ENCODE results near the gene GHR. TPM values are rescaled to one million over a fixed set of nuclear protein-coding genes. Genes with fewer than 3 reads are reported as not detected.

The GHR gene
- total and polyA plus RNA-seq, 3 experiments from 2014 or later, result not detected

GRCh38 chr5:42483472-42484154 lies 60.4 kb downstream of the GHR start:
- H3K27ac Mint-ChIP-seq, result no peak overlapping the region
- H3K9me3 Mint-ChIP-seq, result peaks cover 0 to 4% (median 0%) of the 10 kb centered on the region in 5 donors
- Histone ChIP-seq H3K4me3 (ENCODE audit: low read length) (no peak overlapping the region), H3K4me1 (ENCODE audit: insufficient read depth, low read length) (no peaks in the 10 kb centered on the region), H3K27me3 (ENCODE audit: insufficient read depth, low read length, poor library complexity, severe bottlenecking) (no peaks in the 10 kb centered on the region), H3K36me3 (ENCODE audit: insufficient read depth, low read length) (no peaks in the 10 kb centered on the region), H3K9me3 (ENCODE audit: low read length) (no peaks in the 10 kb centered on the region), H3K27ac (ENCODE audit: low read depth, low read length) (no peak overlapping the region)
- H3K4me3 Mint-ChIP-seq, result no peak overlapping the region
- ChIA-PET CTCF (interaction anchor here (0.7 kb wide), 1 partner anchor 82 kb away, joined by 4 read pairs; no protein-coding TSS in a partner anchor), POLR2A (no interaction called here)
- no peaks in the 10 kb centered on the region for H3K36me3 Mint-ChIP-seq
- H3K4me1 Mint-ChIP-seq, result no peaks in the 10 kb centered on the region
- H3K27me3 Mint-ChIP-seq, result peaks cover 2 to 6% of the 10 kb centered on the region in 2 donors
- DNase-seq, result no peak

- Histone ChIP-seq H3K4me1 (ENCODE audit: insufficient read depth, low read length) (no peaks in the 10 kb centered on the region), H3K36me3 (ENCODE audit: insufficient read depth, low read length) (no peaks in the 10 kb centered on the region), H3K27ac (ENCODE audit: low read depth, low read length) (no peak overlapping the region), H3K9me3 (ENCODE audit: low read length) (no peaks in the 10 kb centered on the region), H3K4me3 (ENCODE audit: low read length) (no peak overlapping the region), H3K27me3 (ENCODE audit: insufficient read depth, low read length, poor library complexity, severe bottlenecking) (no peaks in the 10 kb centered on the region)
- peaks cover 0 to 6% of the 10 kb centered on the region in 2 donors for H3K27me3 Mint-ChIP-seq
- DNase-seq, result no peak
- CTCF ChIA-PET, result no interaction called here
- no peak overlapping the region for H3K4me3 Mint-ChIP-seq
- H3K9me3 Mint-ChIP-seq, result no peaks in the 10 kb centered on the region
- peaks cover 0 to 1% (median 0%) of the 10 kb centered on the region in 3 donors for H3K36me3 Mint-ChIP-seq
- no peak overlapping the region for H3K27ac Mint-ChIP-seq
- H3K4me1 Mint-ChIP-seq, result no peaks in the 10 kb centered on the region
- POLR2A ChIA-PET, result no interaction called here
These were observed 63.8 kb downstream of the GHR start for GRCh38 chr5:42487077-42487476.

GRCh38 chr5:42487821-42488220 lies 64.6 kb downstream of the GHR start:
- Mint-ChIP-seq H3K27ac (no peak overlapping the region), H3K9me3 (no peaks in the 10 kb centered on the region), H3K36me3 (peaks cover 0 to 1% (median 0%) of the 10 kb centered on the region in 3 donors), H3K4me3 (no peak overlapping the region), H3K4me1 (no peaks in the 10 kb centered on the region), H3K27me3 (peaks cover 0 to 6% of the 10 kb centered on the region in 2 donors)
- Histone ChIP-seq H3K27ac (ENCODE audit: low read depth, low read length) (no peak overlapping the region), H3K4me3 (ENCODE audit: low read length) (no peak overlapping the region), H3K36me3 (ENCODE audit: insufficient read depth, low read length) (no peaks in the 10 kb centered on the region), H3K27me3 (ENCODE audit: insufficient read depth, low read length, poor library complexity, severe bottlenecking) (no peaks in the 10 kb centered on the region), H3K9me3 (ENCODE audit: low read length) (no peaks in the 10 kb centered on the region), H3K4me1 (ENCODE audit: insufficient read depth, low read length) (no peaks in the 10 kb centered on the region)
- POLR2A ChIA-PET, result no interaction called here
- no peak for DNase-seq
- CTCF ChIA-PET, result no interaction called here

- Mint-ChIP-seq H3K27ac (no peak overlapping the region), H3K9me3 (no peaks in the 10 kb centered on the region), H3K27me3 (peaks cover 0 to 6% of the 10 kb centered on the region in 2 donors), H3K4me1 (no peaks in the 10 kb centered on the region), H3K4me3 (no peak overlapping the region), H3K36me3 (peaks cover 0 to 1% (median 0%) of the 10 kb centered on the region in 3 donors)
- H3K36me3 ChIP-seq (ENCODE audit: insufficient read depth, low read length), result no peaks in the 10 kb centered on the region
- POLR2A ChIA-PET, result no interaction called here
- H3K9me3 ChIP-seq (ENCODE audit: low read length), result no peaks in the 10 kb centered on the region
- no peaks in the 10 kb centered on the region for H3K4me1 ChIP-seq (ENCODE audit: insufficient read depth, low read length)
- CTCF ChIA-PET, result no interaction called here
- no peaks in the 10 kb centered on the region for H3K27me3 ChIP-seq (ENCODE audit: insufficient read depth, low read length, poor library complexity, severe bottlenecking)
- no peak overlapping the region for H3K4me3 ChIP-seq (ENCODE audit: low read length)
- DNase-seq, result no peak
- H3K27ac ChIP-seq (ENCODE audit: low read depth, low read length), result no peak overlapping the region
These were observed 67.6 kb downstream of the GHR start for GRCh38 chr5:42490831-42491230.

DNA sequence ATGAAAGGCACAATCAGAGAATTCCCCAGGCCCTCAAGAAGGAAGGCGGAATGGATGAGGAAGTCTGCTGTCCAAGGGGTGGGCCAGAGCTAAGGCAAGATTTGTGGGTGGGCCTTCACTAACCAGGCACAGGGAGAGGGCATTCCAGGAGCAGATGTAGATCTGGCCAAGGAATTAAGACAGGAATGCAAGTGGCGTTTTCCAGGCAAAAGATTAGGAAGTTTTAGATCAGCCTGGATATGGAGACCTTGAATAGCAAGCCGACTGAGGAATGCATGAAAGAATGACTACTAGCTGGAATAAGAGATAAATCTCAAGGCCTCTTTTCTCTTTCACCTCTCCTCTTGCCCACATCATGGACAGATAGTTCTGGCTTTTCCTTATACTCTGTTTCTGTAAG lies 68.5 kb downstream of the GHR start:
- Histone ChIP-seq H3K4me1 (ENCODE audit: insufficient read depth, low read length) (no peaks in the 10 kb centered on the region), H3K27me3 (ENCODE audit: insufficient read depth, low read length, poor library complexity, severe bottlenecking) (no peaks in the 10 kb centered on the region), H3K9me3 (ENCODE audit: low read length) (no peaks in the 10 kb centered on the region), H3K36me3 (ENCODE audit: insufficient read depth, low read length) (no peaks in the 10 kb centered on the region), H3K4me3 (ENCODE audit: low read length) (no peak overlapping the region), H3K27ac (ENCODE audit: low read depth, low read length) (no peak overlapping the region)
- H3K36me3 Mint-ChIP-seq, result peaks cover 0 to 1% (median 0%) of the 10 kb centered on the region in 3 donors
- peaks cover 0 to 6% of the 10 kb centered on the region in 2 donors for H3K27me3 Mint-ChIP-seq
- ChIA-PET CTCF (no interaction called here), POLR2A (no interaction called here)
- no peak overlapping the region for H3K4me3 Mint-ChIP-seq
- H3K4me1 Mint-ChIP-seq, result no peaks in the 10 kb centered on the region
- H3K9me3 Mint-ChIP-seq, result no peaks in the 10 kb centered on the region
- no peak overlapping the region for H3K27ac Mint-ChIP-seq
- no peak for DNase-seq

- peaks cover 0 to 1% (median 0%) of the 10 kb centered on the region in 3 donors for H3K36me3 Mint-ChIP-seq
- H3K27me3 Mint-ChIP-seq, result no peaks in the 10 kb centered on the region
- ChIA-PET POLR2A (no interaction called here), CTCF (no interaction called here)
- no peaks in the 10 kb centered on the region for H3K4me1 ChIP-seq (ENCODE audit: insufficient read depth, low read length)
- no peak for DNase-seq
- no peaks in the 10 kb centered on the region for H3K27me3 ChIP-seq (ENCODE audit: insufficient read depth, low read length, poor library complexity, severe bottlenecking)
- no peak overlapping the region for H3K27ac ChIP-seq (ENCODE audit: low read depth, low read length)
- no peak overlapping the region for H3K27ac Mint-ChIP-seq
- H3K4me1 Mint-ChIP-seq, result no peaks in the 10 kb centered on the region
- H3K4me3 ChIP-seq (ENCODE audit: low read length), result no peak overlapping the region
- no peaks in the 10 kb centered on the region for H3K36me3 ChIP-seq (ENCODE audit: insufficient read depth, low read length)
- no peaks in the 10 kb centered on the region for H3K9me3 Mint-ChIP-seq
- no peak overlapping the region for H3K4me3 Mint-ChIP-seq
- no peaks in the 10 kb centered on the region for H3K9me3 ChIP-seq (ENCODE audit: low read length)
These were observed 69.7 kb downstream of the GHR start for GRCh38 chr5:42492974-42493373.

- H3K4me1 Mint-ChIP-seq, result no peaks in the 10 kb centered on the region
- no peak overlapping the region for H3K27ac ChIP-seq (ENCODE audit: low read depth, low read length)
- H3K27me3 Mint-ChIP-seq, result no peaks in the 10 kb centered on the region
- no peaks in the 10 kb centered on the region for H3K27me3 ChIP-seq (ENCODE audit: insufficient read depth, low read length, poor library complexity, severe bottlenecking)
- no peaks in the 10 kb centered on the region for H3K36me3 ChIP-seq (ENCODE audit: insufficient read depth, low read length)
- ChIA-PET POLR2A (no interaction called here), CTCF (no interaction called here)
- no peak for DNase-seq
- no peaks in the 10 kb centered on the region for H3K9me3 ChIP-seq (ENCODE audit: low read length)
- H3K9me3 Mint-ChIP-seq, result no peaks in the 10 kb centered on the region
- H3K4me3 ChIP-seq (ENCODE audit: low read length), result no peak overlapping the region
- no peak overlapping the region for H3K27ac Mint-ChIP-seq
- H3K36me3 Mint-ChIP-seq, result no peaks in the 10 kb centered on the region
- H3K4me1 ChIP-seq (ENCODE audit: insufficient read depth, low read length), result no peaks in the 10 kb centered on the region
- H3K4me3 Mint-ChIP-seq, result no peak overlapping the region
These were observed 71.2 kb downstream of the GHR start for GRCh38 chr5:42494414-42494813.

DNA sequence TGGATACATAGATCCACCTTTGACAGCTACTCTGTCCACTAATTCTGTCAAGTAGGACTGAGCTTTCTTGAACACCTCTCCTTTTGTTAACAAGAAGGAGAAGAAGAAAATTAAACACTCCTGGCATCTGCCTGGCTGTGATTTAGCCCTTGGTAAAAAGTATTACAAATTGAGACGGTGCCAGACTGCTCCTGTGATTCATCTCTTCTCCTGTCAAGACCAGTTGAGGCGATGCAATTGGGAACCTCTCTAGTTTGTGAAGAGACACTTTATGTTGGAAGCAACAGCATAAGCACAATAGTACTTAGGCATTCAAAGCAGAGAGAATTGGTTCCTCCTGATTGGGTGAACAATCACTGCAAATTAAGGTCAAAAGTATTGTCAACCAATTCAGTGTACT lies 72.7 kb downstream of the GHR start:
- Mint-ChIP-seq H3K4me1 (no peaks in the 10 kb centered on the region), H3K9me3 (no peaks in the 10 kb centered on the region), H3K36me3 (no peaks in the 10 kb centered on the region), H3K4me3 (no peak overlapping the region), H3K27ac (no peak overlapping the region), H3K27me3 (no peaks in the 10 kb centered on the region)
- POLR2A ChIA-PET, result no interaction called here
- Histone ChIP-seq H3K36me3 (ENCODE audit: insufficient read depth, low read length) (no peaks in the 10 kb centered on the region), H3K9me3 (ENCODE audit: low read length) (no peaks in the 10 kb centered on the region), H3K4me3 (ENCODE audit: low read length) (no peak overlapping the region), H3K4me1 (ENCODE audit: insufficient read depth, low read length) (no peaks in the 10 kb centered on the region), H3K27me3 (ENCODE audit: insufficient read depth, low read length, poor library complexity, severe bottlenecking) (no peaks in the 10 kb centered on the region), H3K27ac (ENCODE audit: low read depth, low read length) (no peak overlapping the region)
- DNase-seq, result no peak
- CTCF ChIA-PET, result no interaction called here
